HG03108 (cell line): ENCODE data around the gene EFNB3.

ENCODE experiments used
- ATAC-seq: cut with Tn5 transposase; IDR thresholded peaks from one replicate; pipeline ENCODE4 v1.9.1; 2021; ENCODE audit warnings: moderate library complexity; ENCODE audit not compliant: unreplicated experiment

EFNB3 gene

GRCh38 chr17:7697828-7698588, 7.0 kb upstream of the EFNB3 start:
- no peak for ATAC-seq

DNA sequence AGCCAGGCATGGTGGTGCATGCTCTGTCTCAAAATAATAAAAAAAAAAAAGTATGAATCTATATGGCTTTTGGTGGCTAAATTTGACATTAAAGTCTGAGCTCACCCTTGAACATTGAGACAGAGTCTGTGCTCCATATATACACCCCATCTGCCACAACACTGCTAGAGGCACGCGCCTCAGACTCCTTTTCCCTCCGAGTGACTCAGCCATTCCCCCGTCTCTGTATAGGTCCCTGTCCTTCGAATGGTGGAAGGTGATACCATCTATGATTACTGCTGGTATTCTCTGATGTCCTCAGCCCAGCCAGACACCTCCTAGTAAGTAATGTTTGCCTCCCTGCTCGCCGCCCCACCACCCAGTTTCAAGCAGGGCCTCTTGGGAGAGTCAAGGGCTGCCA, 4.5 kb upstream of the EFNB3 start:
- no peak for ATAC-seq

GRCh38 chr17:7701681-7702080, 3.3 kb upstream of the EFNB3 start:
- ATAC-seq: no peak

GRCh38 chr17:7702776-7703175, 2.2 kb upstream of the EFNB3 start:
- ATAC-seq: no peak

- no peak for ATAC-seq
These were observed 1.2 kb upstream of the EFNB3 start for GRCh38 chr17:7703584-7704479.

DNA sequence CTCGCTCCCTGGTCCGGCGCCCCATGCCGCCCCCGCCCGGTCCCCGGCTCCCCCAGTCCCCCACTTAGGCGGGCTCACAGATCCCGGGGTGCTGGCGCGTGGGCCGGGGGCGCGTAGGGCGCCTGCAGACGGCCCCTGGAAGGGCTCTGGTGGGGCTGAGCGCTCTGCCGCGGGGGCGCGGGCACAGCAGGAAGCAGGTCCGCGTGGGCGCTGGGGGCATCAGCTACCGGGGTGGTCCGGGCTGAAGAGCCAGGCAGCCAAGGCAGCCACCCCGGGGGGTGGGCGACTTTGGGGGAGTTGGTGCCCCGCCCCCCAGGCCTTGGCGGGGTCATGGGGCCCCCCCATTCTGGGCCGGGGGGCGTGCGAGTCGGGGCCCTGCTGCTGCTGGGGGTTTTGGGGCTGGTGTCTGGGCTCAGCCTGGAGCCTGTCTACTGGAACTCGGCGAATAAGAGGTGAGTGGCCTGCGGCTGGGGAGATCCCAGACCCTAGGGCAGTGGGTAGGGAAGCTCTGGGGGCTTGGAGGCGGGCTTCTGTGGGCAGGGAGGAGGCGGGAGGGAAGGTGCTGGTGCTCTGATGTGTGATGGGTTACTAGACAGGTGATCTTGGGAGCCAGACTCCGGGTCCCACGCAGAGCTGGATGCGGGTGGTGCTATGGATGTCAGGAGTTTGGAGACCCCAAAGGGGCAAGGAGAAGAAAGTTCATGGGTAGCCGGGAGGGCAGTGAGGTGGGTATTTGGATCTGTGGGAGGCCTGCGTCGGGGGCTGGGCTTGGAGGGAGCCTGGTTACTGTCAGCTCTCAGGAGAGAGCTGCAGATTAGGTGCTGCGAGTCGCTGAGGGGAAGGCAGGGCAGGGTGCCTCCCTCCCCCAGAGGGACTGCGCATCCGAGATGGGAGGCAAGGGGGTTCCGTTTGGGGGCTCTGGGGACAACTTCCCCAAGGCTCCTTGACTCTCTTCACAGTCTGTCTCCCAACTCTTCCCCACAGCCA, 560 bp downstream of the EFNB3 start:
- no peak for ATAC-seq

DNA sequence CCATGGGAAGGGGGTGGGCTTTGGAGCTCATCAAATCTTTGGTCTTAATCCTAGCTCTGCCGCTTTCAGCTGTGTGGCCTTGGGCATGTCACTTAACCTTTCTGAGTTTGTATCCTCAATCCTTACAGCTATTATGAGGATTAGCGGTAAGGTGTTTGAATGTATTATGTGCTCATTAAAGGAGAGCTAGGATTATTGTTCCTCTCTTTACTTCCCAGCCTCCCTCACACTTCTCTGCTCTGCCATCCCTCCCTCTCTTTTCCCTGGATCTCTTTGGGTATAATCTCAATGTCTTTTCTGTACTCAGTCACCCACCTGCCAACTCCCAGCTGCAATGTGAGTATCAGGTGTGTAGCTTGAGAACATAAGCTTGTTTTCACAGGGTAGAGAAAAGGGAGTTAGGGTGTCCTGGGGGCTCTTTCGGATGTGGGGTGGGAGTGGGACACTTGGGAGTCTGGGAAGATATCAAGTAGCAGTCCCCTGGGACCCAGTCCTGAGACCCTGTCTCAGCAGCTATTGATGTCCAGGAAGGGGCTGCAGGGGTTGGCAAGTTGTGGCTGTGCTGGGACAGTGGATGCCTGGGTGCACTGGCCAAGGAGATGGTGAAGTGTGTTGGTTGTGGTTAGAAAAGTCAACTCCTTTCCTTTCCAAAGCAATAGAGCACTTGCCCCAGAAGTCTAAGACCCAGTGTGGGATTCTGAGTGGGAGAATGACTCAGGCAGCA, 1.8 kb downstream of the EFNB3 start:
- no peak for ATAC-seq

DNA sequence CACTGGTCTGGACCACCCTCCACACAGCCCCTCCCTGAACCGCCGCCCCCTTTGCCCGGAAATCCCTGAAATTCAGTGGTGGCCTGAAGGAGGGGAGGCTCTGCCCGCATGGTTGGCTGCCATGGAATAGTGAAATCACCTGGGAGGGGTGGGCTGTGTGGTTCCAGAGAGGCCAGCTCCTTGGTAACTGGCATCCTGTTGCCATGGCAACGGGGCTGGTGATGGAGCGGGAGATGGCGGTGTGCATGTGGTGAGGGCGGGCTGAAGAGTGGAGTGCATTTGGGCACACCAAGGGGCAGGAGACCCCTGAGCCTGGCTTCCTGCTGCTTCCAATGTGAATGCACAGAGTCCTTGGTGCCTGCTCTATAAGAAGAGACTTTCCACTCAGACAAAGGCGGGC, 2.4 kb downstream of the EFNB3 start:
- ATAC-seq: no peak

GRCh38 chr17:7707858-7708750, 3.1 kb downstream of the EFNB3 start:
- no peak for ATAC-seq

GRCh38 chr17:7709031-7709430, 4.0 kb downstream of the EFNB3 start:
- no peak for ATAC-seq

DNA sequence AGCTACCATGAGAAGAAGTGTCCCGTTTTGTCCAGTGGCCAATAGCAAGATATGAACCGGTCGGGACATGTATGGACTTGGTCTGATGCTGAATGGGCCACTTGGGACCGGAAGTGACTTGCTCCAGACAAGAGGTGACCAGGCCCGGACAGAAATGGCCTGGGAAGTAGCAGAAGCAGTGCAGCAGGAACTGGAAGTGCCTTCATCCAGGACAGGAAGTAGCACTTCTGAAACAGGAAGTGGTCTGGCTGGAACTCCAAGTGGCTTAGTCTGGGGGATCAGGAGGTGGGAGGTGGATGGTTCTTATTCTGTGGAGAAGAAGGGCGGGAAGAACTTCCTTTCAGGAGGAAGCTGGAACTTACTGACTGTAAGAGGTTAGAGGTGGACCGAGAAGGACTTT, 5.3 kb downstream of the EFNB3 start:
- ATAC-seq: no peak

DNA sequence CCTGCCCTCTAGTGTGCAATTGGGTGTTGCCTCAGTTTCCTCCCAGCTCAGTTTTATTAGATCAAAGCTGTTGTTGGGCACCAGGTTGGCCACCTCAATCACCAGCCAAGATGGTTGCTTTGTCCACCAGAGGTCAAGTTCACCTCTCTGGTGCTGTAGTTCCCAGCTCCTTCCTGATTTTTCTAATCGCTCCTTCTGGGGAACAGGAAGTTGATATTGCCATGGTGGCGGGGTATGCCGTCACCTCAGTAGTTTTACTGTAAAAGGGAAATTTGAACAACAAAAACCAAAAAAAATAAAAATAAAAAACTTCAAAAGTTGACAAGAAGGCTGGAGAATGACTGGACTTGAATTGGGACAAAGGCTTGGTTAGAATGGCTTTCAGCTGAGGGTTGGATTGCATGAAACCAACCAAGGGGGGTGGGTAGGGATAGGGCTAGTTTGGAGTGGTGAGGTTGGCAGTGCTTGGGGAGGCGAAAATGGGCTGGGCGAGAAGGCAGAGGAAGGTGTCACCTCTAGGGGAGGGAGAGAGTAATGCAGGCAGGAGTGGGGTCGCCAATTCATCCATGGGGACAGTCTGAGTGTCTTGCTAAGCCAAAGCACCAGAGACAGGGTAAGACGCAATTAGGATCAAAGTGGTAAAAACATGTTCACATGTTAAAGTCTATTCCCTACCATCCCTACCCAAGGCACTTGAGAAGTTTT, 6.2 kb downstream of the EFNB3 start:
- ATAC-seq: no peak

GRCh38 chr17:7712111-7712771, 7.2 kb downstream of the EFNB3 start:
- no peak for ATAC-seq

DNA sequence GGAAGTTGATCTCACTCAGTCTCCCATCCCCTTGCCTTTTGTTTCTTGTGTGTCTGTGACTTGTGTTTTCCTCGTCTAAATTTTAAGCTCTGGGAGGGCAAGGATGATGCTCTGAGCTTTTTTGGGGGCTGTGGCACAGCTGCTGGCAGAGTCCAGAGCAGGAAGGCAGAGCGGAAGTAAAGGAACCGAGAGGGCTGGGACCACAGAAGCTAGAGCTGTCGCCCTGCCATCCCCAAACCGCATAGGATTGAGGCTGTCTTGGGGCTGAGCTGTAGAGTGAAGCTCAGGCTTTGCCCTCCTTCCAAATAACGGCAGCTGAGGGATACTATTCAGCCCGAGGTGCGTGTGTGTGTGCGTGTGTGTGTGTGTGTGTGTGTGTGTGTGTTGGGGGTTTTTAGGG, 8.8 kb downstream of the EFNB3 start:
- ATAC-seq: no peak

- no peak for ATAC-seq
These were observed 10.0 kb downstream of the EFNB3 start for GRCh38 chr17:7714721-7715594.

DNA sequence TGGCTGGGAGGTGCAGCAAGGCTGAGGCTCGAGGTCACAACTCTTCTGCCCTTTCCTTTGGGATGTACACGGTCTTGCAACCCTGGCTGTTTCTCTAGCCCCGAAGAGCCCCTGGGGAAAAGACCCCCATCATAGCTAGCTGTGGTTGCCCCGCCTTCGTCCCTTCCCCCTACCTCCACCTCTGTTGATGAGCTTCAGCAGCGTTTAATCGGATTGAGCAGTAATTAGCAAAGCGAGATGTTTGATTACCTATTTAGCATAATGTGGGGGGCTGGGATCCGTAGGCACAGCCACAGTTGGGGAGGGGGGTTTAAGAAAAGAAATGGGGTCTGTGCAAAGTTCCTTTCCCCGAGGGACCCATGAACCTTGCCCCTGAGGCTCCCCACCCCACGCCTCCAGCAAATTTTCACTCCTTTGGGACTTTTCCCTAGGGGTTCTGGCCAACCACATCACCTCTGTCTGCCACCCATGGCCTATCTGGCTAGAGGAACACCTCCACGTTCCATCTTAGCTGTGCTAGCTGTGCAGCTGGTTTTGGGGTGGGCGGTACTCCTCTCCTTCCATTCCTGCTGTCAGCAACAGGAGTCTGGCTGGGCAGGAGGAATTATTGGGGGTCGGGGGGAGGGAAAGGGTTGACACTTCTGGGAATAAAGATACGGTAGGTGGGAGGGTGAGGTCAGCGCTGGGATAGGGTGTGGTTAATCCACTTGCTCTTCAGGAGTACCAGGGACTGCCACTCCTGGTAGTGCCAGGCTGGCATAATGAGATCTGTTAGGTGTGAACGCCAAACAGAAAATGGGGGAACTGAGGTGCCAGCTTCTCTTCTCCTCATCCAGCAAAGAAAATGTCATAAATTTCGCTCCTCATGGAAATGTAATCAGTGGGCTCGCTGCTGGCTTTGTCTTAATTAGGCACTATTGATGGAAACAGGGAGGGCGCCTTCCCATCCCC, 11.2 kb downstream of the EFNB3 start:
- ATAC-seq: no peak
